ENCODE results near the gene PGA5. TPM values are rescaled to one million over a fixed set of nuclear protein-coding genes. Genes with fewer than 3 reads are reported as not detected.
A peak's percentile ranks its signal among the peaks of the same experiment; 100 is the strongest.

Gene PGA5
- total RNA-seq, 6 experiments from 2014 or later = 0.20 to 1.00 TPM; not detected in 4

DNA sequence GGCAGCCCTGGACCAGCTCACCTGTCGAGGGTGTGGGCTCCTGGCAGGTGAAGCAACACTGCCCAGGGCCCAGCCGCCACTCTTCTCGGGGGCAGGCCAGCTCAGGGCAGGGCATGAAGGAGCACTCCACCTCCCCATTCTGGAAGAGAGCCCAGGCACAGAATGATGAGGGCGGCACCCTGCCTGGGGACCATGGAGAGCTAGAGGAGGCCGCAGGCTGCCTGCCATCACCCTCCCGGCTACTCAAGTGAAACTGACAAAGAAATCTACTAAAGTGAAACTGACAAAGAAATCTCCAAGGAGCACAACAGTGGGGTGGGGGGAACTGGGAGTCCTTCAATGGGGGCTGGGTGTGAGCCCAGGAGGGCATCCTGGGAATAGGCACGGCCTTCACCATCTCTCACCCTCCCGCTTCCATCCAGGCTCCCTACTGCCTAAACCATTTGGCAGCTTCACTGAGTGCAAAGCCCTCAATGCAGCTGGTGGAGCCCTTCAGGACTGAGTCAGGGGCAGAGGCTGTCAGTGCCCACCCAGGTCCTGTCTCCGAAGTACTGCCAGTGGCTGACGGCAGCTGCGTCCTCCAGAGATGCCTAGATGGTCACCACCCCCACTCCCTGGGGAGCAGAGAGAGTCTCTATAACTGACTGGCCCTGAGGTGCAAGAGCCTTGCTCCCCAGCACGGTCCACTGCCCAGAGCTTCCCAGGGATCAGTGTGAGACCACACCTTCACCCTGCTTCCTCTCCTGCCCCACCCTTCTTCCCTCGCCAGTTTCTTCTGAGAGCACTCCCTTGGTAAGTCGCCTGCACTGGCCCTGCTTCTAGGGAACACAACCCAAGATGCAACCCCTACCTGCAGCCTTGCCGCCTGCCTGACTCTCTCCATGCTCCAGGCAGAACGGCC is 32.5 kb downstream of the PGA5 start:
- Histone ChIP-seq H3K9me3 (no peaks in the 10 kb centered on the region), H3K27ac (no peak overlapping the region), H3K4me1 (no peaks in the 10 kb centered on the region), H3K4me3 (no peak overlapping the region), H3K27me3 (no peaks in the 10 kb centered on the region), H3K36me3 (no peaks in the 10 kb centered on the region)
- peak in 3 of 4 donors; percentile 14 to 32 (median 20) for ATAC-seq
- 82% methylated on average over 2 of the region's 16 CpGs for WGBS (ENCODE audit: insufficient coverage, low coverage, low lambda C conversion rate, missing lambda C conversion rate)
- no peak for TF ChIP-seq CTCF (IDR thresholded peaks at IDR 0.05)
- TF ChIP-seq POLR2A (IDR thresholded peaks at IDR 0.05) = no peak
- no peak for DNase-seq
- intact Hi-C loops (cut with DNase I) = no loop called here

DNA sequence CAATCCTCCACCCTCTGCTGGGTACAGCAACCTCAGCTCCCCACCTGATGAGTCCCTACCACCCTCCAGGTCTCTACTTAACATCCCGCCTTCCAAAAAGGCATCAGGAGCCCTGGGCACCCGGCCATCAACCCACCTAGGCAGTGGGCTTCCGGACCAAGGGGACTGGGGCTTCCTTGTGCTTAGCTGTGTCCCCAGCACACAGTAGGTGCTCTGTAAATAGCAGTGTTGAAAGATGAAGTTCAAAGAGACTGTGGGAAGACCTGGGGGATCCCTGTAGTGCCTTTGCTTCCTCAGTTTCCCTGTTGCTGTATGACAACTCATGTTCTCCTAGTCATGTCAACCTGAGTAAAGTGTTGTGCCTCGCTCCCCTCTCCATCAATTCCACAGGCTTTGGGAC is 33.1 kb downstream of the PGA5 start:
- Histone ChIP-seq H3K27ac (no peak overlapping the region), H3K4me3 (no peak overlapping the region), H3K4me1 (no peaks in the 10 kb centered on the region), H3K27me3 (no peaks in the 10 kb centered on the region), H3K36me3 (no peaks in the 10 kb centered on the region), H3K9me3 (no peaks in the 10 kb centered on the region)
- TF ChIP-seq CTCF (IDR thresholded peaks at IDR 0.05) (no peak), POLR2A (IDR thresholded peaks at IDR 0.05) (no peak)
- WGBS (ENCODE audit: insufficient coverage, low coverage, low lambda C conversion rate, missing lambda C conversion rate) = no CpG with 5 or more reads among the region's 4 CpGs
- DNase-seq = no peak
- intact Hi-C loops (cut with DNase I) = no loop called here
- no peak for ATAC-seq

- no peak for TF ChIP-seq POLR2A (IDR thresholded peaks at IDR 0.05)
- no peak for TF ChIP-seq CTCF (IDR thresholded peaks at IDR 0.05)
- Histone ChIP-seq H3K4me1 (no peaks in the 10 kb centered on the region), H3K4me3 (no peak overlapping the region), H3K27ac (no peak overlapping the region), H3K27me3 (no peaks in the 10 kb centered on the region), H3K36me3 (no peaks in the 10 kb centered on the region), H3K9me3 (no peaks in the 10 kb centered on the region)
- 96% methylated on average over 2 of the region's 4 CpGs for WGBS (ENCODE audit: insufficient coverage, low coverage, low lambda C conversion rate, missing lambda C conversion rate)
- no peak for DNase-seq
- ATAC-seq = no peak
- intact Hi-C loops (cut with DNase I) = no loop called here
Measured at GRCh38 chr11:61275191-61275590, 34.2 kb downstream of the PGA5 start.

DNA sequence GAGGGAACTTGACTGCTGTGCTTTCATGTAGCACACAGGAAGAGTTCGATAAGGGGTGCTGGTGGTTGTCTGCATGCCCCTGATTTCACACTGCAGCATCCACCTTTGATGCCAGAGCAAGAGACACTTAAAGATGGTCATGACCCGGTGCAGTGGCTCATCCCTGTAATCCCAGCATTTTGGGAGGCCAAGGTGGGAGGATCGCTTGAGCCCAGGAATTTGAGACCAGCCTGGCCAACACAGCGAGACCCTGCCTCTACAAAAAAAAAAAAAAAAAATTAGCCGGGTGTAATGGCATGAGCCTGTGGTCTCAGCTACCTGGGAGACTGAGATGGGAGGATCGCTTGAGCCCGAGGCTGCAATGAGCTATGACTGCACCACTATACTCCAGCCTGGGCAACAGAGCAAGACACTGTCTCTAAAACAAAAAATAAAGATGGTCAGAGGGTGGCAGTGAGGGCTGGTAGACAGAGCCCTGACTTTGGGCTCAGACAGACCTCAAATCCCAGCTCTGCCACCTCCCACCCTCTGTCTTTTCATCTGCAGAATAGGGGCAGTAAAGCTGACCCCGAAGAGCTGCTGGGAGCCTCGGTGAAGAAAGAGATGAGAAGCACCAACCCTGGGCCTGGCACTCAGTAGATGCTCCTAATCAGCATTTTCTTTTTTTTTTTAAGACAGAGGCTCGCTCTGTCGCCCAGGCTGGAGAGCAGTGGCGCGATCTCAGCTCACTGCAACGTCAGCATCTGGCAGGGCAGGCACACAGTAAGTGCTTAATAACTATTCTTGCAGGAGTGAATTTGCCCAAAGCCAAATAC is 36.4 kb downstream of the PGA5 start:
- Histone ChIP-seq H3K36me3 (no peaks in the 10 kb centered on the region), H3K4me3 (no peak overlapping the region), H3K4me1 (no peaks in the 10 kb centered on the region), H3K27me3 (no peaks in the 10 kb centered on the region), H3K9me3 (no peaks in the 10 kb centered on the region), H3K27ac (no peak overlapping the region)
- intact Hi-C loops (cut with DNase I) = no loop called here
- ATAC-seq (no peak), DNase-seq (no peak)
- 95% methylated on average over 8 of the region's 14 CpGs for WGBS (ENCODE audit: insufficient coverage, low coverage, low lambda C conversion rate, missing lambda C conversion rate)
- no peak for TF ChIP-seq CTCF (IDR thresholded peaks at IDR 0.05)
- no peak for TF ChIP-seq POLR2A (IDR thresholded peaks at IDR 0.05)
